NT2/D1 (cell line): Measurements from ENCODE around the gene C3orf22.

ENCODE experiments used
- SUZ12 ChIP-seq: IDR thresholded peaks from 2 replicates; pipeline ENCODE4 v1.6.1; 2011; ENCODE audit not compliant: insufficient read length, insufficient read depth; ENCODE audit errors: extremely low read depth
- YY1 ChIP-seq: IDR thresholded peaks from 2 replicates; pipeline ENCODE4 v1.6.1; 2011; ENCODE audit not compliant: insufficient read length, insufficient read depth
- ZNF274 ChIP-seq: IDR thresholded peaks from 2 replicates; pipeline ENCODE4 v1.6.1; 2011; ENCODE audit warnings: mild to moderate bottlenecking, low read depth, low read length

DNA sequence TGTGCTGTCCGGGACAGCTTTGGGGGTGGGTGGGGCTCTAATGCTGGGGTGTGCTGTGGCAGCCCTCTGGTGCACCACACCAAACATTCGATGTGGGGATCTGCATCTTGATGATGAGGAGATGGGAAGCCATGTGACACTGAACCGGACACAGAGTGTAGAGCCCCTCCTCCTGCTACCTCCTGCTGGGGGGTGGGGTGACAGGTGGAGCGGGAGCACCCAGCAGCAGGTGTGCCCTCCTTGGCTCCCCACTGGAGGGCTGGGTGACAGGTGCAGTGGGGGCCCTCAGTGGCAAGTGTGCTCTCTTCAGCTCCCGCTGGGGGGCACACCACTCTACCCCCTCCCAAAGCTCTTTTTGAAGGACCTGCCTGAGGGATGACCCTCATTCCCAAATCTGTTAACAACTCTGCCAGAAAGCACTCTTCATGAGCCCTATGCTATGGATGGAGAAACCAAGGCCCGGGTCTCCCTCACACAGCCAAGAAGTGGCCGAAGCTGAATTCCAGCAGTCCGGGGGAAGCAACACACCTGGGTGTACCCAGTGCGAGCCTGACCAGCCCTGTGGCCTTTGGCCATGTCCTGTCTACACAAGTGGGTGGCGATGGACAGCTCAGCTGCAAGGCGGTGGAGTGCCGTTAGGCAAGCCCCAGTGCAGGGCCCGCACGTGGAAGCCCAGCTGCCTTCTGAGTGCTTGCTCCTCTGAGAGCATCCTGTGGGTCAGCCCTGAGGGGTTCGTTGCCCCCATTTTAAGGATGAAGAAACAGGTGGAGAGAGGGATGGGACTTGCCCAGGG is 40.5 kb downstream of the C3orf22 start:
- TF ChIP-seq ZNF274 = no peak
- no peak for TF ChIP-seq SUZ12
- TF ChIP-seq YY1 = no peak
